Skeletal muscle cell (primary cell): ENCODE data around the gene SPATA16.
"Not testable (repeated sequence)": the region's sequence is repeated elsewhere in the genome, so short reads cannot be mapped to it uniquely, and the experiment has no call there.

Experiments used
- DNase-seq: peaks from one replicate; pipeline ENCODE4 v3.0.0-alpha.2; 2010; ENCODE audit warnings: low read depth
- H3K4me3 ChIP-seq: 2 replicates; pipeline ENCODE4 v1.5.1; 2011; ENCODE audit warnings: low read depth, mild to moderate bottlenecking, control low read depth, low read length, moderate library complexity

SPATA16 gene

GRCh38 chr3:172972717-172973116 is 168.3 kb downstream of the SPATA16 start:
- DNase-seq: no peak
- H3K4me3 ChIP-seq: no peak overlapping the region

GRCh38 chr3:172972067-172972466 is 169.0 kb downstream of the SPATA16 start:
- no peak for DNase-seq
- no peak overlapping the region for H3K4me3 ChIP-seq

GRCh38 chr3:172968646-172969045 is 172.4 kb downstream of the SPATA16 start:
- no peak for DNase-seq
- no peak overlapping the region for H3K4me3 ChIP-seq

- DNase-seq: peak; percentile 15
- H3K4me3 ChIP-seq: no peak overlapping the region
These were observed 175.8 kb downstream of the SPATA16 start for GRCh38 chr3:172965256-172965655.

- not testable (repeated sequence) for H3K4me3 ChIP-seq, DNase-seq
These were observed 180.3 kb downstream of the SPATA16 start for GRCh38 chr3:172960626-172961182.

GRCh38 chr3:172958565-172958964 is 182.5 kb downstream of the SPATA16 start:
- no peak for DNase-seq
- H3K4me3 ChIP-seq: no peak overlapping the region

- H3K4me3 ChIP-seq: no peak overlapping the region
- no peak for DNase-seq
These were observed 187.5 kb downstream of the SPATA16 start for GRCh38 chr3:172953571-172953970.

GRCh38 chr3:172951511-172951910 is 189.5 kb downstream of the SPATA16 start:
- H3K4me3 ChIP-seq: no peak overlapping the region
- no peak for DNase-seq

- no peak overlapping the region for H3K4me3 ChIP-seq
- no peak for DNase-seq
These were observed 195.0 kb downstream of the SPATA16 start for GRCh38 chr3:172946061-172946460.

GRCh38 chr3:172939651-172940293 is 201.3 kb downstream of the SPATA16 start:
- H3K4me3 ChIP-seq: no peak overlapping the region
- no peak for DNase-seq

GRCh38 chr3:172938788-172939187 is 202.2 kb downstream of the SPATA16 start:
- DNase-seq: no peak

GRCh38 chr3:172931746-172932285 is 209.2 kb downstream of the SPATA16 start:
- no peak for DNase-seq
- no peak overlapping the region for H3K4me3 ChIP-seq

More at GRCh38 chr3:172938788-172939187, 202.2 kb downstream of the SPATA16 start:
- no peak overlapping the region for H3K4me3 ChIP-seq

- DNase-seq: no peak
These were observed 211.6 kb downstream of the SPATA16 start for GRCh38 chr3:172929451-172929850.

GRCh38 chr3:172924546-172924945 is 216.5 kb downstream of the SPATA16 start:
- no peak overlapping the region for H3K4me3 ChIP-seq
- no peak for DNase-seq

More at GRCh38 chr3:172929451-172929850, 211.6 kb downstream of the SPATA16 start:
- H3K4me3 ChIP-seq: no peak overlapping the region

GRCh38 chr3:172919297-172919683 is 221.7 kb downstream of the SPATA16 start:
- no peak for DNase-seq
- H3K4me3 ChIP-seq: no peak overlapping the region

GRCh38 chr3:172918568-172919296 is 222.3 kb downstream of the SPATA16 start:
- no peak overlapping the region for H3K4me3 ChIP-seq
- DNase-seq: no peak

- no peak overlapping the region for H3K4me3 ChIP-seq
- DNase-seq: no peak
These were observed 222.9 kb downstream of the SPATA16 start for GRCh38 chr3:172918165-172918564.

- H3K4me3 ChIP-seq: no peak overlapping the region
- no peak for DNase-seq
These were observed 225.0 kb downstream of the SPATA16 start for GRCh38 chr3:172915911-172916514.

- H3K4me3 ChIP-seq: no peak overlapping the region
- DNase-seq: no peak
These were observed 226.2 kb downstream of the SPATA16 start for GRCh38 chr3:172914854-172915253.
